Kidney (tissue), 14 donors: ENCODE results near the gene MT1G. TPM values are rescaled to one million over a fixed set of nuclear protein-coding genes. Genes with fewer than 3 reads are reported as not detected.

Source experiments
- DNase-seq, 5 donors: peaks; one replicate each; pipeline ENCODE4 v3.0.0-alpha.2; 2013 to 2020
- FAIRE-seq: peaks from 2 replicates; lab custom pipeline; 2012; peaks lifted over from hg19 to GRCh38; lab: Jason Lieb, UNC
- H3K27ac ChIP-seq, 2 donors: one replicate each; pipeline ENCODE4 v1.7.0; 2013; ENCODE audit warnings: low read depth in 2 of 2, low read length in 2 of 2, inconsistent platforms in 1 of 2
- H3K27me3 ChIP-seq: one replicate; pipeline ENCODE4 v1.7.1; 2013; ENCODE audit warnings: low read length, inconsistent platforms; ENCODE audit not compliant: control insufficient read depth, insufficient read depth
- H3K36me3 ChIP-seq, 3 donors: one replicate each; pipeline versions ENCODE4 v1.7.0 to v1.7.1; 2013; ENCODE audit warnings: low read length in 3 of 3, control low read depth in 1 of 3, inconsistent platforms in 1 of 3; ENCODE audit not compliant: insufficient read depth in 3 of 3, control insufficient read depth in 2 of 3
- H3K4me1 ChIP-seq, 3 donors: one replicate each; pipeline versions ENCODE4 v1.7.0 to v1.7.1; 2013; ENCODE audit warnings: low read length in 3 of 3, inconsistent platforms in 1 of 3, low read depth in 1 of 3; ENCODE audit not compliant: control insufficient read depth in 2 of 3, insufficient read depth in 2 of 3
- H3K4me3 ChIP-seq, 3 donors: one replicate each; pipeline versions ENCODE4 v1.7.0 to v1.8.1; 2013; ENCODE audit warnings: low read length in 3 of 3, control low read depth in 1 of 3, inconsistent platforms in 1 of 3
- H3K9ac ChIP-seq, 3 donors: one replicate each; pipeline versions ENCODE4 v1.7.0 to v1.7.1; 2013; ENCODE audit warnings: low read length in 3 of 3, control low read depth in 1 of 3, inconsistent platforms in 1 of 3
- H3K9me3 ChIP-seq, 3 donors: one replicate each; pipeline versions ENCODE4 v1.7.0 to v1.7.1; 2013; ENCODE audit warnings: low read length in 3 of 3, control low read depth in 1 of 3, inconsistent platforms in 1 of 3; ENCODE audit not compliant: control insufficient read depth in 2 of 3, insufficient read depth in 1 of 3
- intact Hi-C: fragments of 100-400 bp; cut with DNase I; formaldehyde crosslinking; loops from one replicate; pipeline ENCODE4 v1.11.1; 2022
- polyA plus RNA-seq: library from polyadenylated mRNA; stranded (reverse); fragments of 350-450 nt; fragmentation: Illumina TruSeq; extraction: RNeasy Lipid Tissue Mini Kit (QIAGEN cat#74804); gene quantifications from one replicate; pipeline ENCODE4 v1.2.3, GENCODE V29; 2014; ENCODE audit warnings: low read depth, low replicate concordance; ENCODE audit not compliant: insufficient read depth
- total RNA-seq: library from RNA; stranded (reverse); fragmentation: NEBNext Ultra II Directional; extraction: Animal tissue kit (Norgen Biotek cat#: 25700); gene quantifications from one replicate; pipeline ENCODE4 v1.2.1, GENCODE V29; 2021
- TF ChIP-seq, protein P1 (sequence below): IDR thresholded peaks from 3 replicates; pipeline ENCODE4 v1.5.1; 2012; ENCODE audit warnings: mild to moderate bottlenecking, moderate library complexity, borderline replicate concordance; ENCODE audit not compliant: insufficient read depth; ENCODE audit errors: extremely low read depth
- donor health status: control.
- donor health status: control.
- donor health status: control.
- donor health status: control.
- donor health status: control.
- donor health status: DM: yes; HTN: yes; CAD: no.
- donor health status: Normal renal cell carcinoma (clear cell type).

The MT1G gene
- total and polyA plus RNA-seq, 2 donors from 2014 or later = 33.6 to 2,564 TPM

DNA sequence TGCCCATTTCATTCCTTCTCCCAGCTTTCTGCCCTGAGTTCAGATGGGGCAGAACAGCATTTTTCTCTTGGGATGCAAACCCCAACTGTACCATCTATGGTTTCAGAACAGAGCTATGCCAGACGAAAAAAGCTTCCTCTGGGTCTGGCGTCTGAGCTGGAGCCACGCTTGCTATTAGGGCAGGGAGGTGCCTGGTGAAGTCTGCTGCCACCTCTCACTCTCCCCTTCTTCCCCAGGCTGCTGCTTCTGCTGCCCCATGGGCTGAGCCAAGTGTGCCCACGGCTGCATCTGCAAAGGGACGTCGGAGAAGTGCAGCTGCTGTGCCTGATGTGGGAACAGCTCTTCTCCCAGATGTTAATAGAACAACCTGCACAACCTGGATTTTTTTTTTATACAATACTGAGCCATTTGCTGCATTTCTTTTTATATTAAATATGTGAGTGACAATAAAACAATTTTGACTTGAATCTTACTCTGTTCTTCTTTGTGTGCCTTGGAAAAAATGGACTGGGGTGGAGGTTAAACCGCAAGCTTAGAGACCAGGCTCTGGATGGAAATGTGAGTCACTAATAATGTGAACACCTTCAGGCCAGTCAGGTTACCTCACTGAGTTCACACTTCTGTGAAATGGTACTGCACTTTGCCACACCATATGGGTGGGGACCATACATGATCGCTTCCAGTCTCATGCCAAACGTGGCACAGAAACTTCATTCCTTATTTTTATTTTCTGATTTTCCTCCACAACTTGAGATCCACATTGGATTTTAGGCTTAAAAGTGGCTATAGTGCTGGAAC, 31.1 kb downstream of the MT1G start:
- H3K9ac ChIP-seq = no peak overlapping the region
- peaks cover 75% of the 10 kb centered on the region for H3K27me3 ChIP-seq
- H3K9me3 ChIP-seq = no peaks in the 10 kb centered on the region
- H3K27ac ChIP-seq = no peak overlapping the region
- peaks cover 0 to 14% (median 0%) of the 10 kb centered on the region in 3 donors for H3K4me1 ChIP-seq
- FAIRE-seq (no peak), DNase-seq (no peak)
- intact Hi-C loops = no loop called here
- TF ChIP-seq, protein P1, sequence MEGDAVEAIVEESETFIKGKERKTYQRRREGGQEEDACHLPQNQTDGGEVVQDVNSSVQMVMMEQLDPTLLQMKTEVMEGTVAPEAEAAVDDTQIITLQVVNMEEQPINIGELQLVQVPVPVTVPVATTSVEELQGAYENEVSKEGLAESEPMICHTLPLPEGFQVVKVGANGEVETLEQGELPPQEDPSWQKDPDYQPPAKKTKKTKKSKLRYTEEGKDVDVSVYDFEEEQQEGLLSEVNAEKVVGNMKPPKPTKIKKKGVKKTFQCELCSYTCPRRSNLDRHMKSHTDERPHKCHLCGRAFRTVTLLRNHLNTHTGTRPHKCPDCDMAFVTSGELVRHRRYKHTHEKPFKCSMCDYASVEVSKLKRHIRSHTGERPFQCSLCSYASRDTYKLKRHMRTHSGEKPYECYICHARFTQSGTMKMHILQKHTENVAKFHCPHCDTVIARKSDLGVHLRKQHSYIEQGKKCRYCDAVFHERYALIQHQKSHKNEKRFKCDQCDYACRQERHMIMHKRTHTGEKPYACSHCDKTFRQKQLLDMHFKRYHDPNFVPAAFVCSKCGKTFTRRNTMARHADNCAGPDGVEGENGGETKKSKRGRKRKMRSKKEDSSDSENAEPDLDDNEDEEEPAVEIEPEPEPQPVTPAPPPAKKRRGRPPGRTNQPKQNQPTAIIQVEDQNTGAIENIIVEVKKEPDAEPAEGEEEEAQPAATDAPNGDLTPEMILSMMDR = no peak
- no peaks in the 10 kb centered on the region for H3K36me3 ChIP-seq
- H3K4me3 ChIP-seq = no peak overlapping the region

DNA sequence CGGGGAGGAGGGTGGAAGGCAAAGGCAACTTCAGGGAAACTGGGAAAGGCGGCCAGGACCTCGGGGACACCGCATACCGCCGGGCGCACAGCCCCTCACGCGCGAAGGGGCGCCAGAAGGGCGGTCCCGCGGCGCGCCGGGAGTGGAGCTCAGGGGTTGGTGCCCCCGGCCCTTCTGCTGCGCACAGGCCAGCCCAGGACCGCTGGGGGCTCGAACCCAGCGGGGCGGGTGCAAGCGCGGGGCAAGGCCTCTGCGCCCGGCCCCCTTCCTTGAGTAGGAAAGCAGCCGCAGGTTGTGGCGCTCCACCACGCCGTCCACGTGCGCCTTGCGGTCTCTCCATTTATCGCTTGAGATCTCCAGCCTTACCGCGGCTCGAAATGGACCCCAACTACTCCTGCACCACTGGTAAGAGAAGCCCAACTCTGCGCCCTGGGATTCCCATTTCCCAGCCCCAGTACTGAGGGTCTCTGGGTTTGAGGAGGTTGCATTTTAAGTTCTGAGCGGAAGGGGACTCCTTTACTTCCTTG, 32.4 kb downstream of the MT1G start:
- Histone ChIP-seq H3K4me1 (peaks cover 0 to 15% (median 0%) of the 10 kb centered on the region in 3 donors), H3K9ac (no peak overlapping the region), H3K4me3 (no peak overlapping the region), H3K27me3 (peaks cover 72% of the 10 kb centered on the region), H3K9me3 (no peaks in the 10 kb centered on the region), H3K36me3 (no peaks in the 10 kb centered on the region), H3K27ac (no peak overlapping the region)
- no peak for FAIRE-seq
- intact Hi-C loops = no loop called here
- DNase-seq = no peak
- TF ChIP-seq, protein P1 = no peak

DNA sequence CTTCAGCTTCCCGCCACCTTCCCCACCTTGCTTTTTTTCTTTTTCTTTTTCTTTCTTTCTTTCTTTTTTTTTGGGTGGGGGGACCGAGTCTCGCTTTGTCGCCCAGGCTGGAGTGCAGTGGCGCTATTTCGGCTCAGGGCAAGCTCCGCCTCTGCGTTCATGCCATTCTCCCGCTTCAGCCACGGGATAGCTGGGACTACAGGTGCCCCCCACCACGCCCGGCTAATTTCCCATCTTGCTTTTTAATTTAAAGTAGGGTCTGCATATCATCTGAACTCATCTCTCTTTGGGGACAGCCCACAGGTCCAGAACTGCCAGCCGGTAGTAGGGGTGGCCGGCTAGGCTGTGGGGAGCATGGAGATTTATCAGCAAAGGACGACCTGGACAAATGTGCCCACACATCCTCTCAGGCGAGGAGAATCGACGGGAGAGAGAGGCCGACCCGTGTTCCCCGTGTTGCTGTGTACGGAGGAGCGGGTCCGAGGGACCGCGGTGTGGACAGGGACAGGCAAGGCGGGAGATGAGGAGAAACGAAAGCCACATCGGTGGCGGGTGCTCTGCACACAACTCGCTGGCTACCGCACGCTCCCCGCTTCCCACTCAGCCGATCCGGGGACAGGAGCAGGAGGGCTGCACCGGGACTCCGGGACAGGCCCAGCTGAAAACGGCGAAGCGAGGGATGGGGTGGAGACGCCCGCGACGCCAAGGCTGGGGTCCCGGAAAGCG, 33.0 kb downstream of the MT1G start:
- Histone ChIP-seq H3K4me1 (peaks cover 0 to 15% (median 0%) of the 10 kb centered on the region in 3 donors), H3K9ac (no peak overlapping the region), H3K36me3 (no peaks in the 10 kb centered on the region), H3K27me3 (peaks cover 67% of the 10 kb centered on the region), H3K9me3 (no peaks in the 10 kb centered on the region), H3K4me3 (no peak overlapping the region), H3K27ac (no peak overlapping the region)
- no peak for FAIRE-seq
- TF ChIP-seq, protein P1 = no peak
- DNase-seq = no peak
- intact Hi-C loops = no loop called here
